IgD-negative memory B cell (primary cell): Measurements from ENCODE around the gene GOLGA8B. TPM values are rescaled to one million over a fixed set of nuclear protein-coding genes. Genes with fewer than 3 reads are reported as not detected.
"Not testable (repeated sequence)": the region's sequence is repeated elsewhere in the genome, so short reads cannot be mapped to it uniquely, and the experiment has no call there.

ENCODE experiments used
- H3K27ac Mint-ChIP-seq, 3 donors: one replicate each; pipeline ENCODE4 v1.8.0; 2020 to 2022; ENCODE audit warnings: mild to moderate bottlenecking in 3 of 3, mixed read lengths in 3 of 3, moderate library complexity in 1 of 3
- H3K27me3 Mint-ChIP-seq: one replicate; pipeline ENCODE4 v1.8.0; 2021; ENCODE audit warnings: mixed read lengths
- H3K36me3 Mint-ChIP-seq: one replicate; pipeline ENCODE4 v1.8.0; 2020; ENCODE audit warnings: mild to moderate bottlenecking, mixed read lengths
- H3K4me1 Mint-ChIP-seq, 3 donors: one replicate each; pipeline ENCODE4 v1.8.0; 2020 to 2022; ENCODE audit warnings: mixed read lengths in 3 of 3, mild to moderate bottlenecking in 1 of 3
- H3K4me3 Mint-ChIP-seq, 4 donors: one replicate each; pipeline ENCODE4 v1.8.0; 2020 to 2022; ENCODE audit warnings: mild to moderate bottlenecking in 4 of 4, mixed read lengths in 4 of 4, moderate library complexity in 3 of 4
- H3K9me3 Mint-ChIP-seq, 3 donors: one replicate each; pipeline ENCODE4 v1.8.0; 2020 to 2021; ENCODE audit warnings: mixed read lengths in 3 of 3, mild to moderate bottlenecking in 1 of 3
- polyA plus RNA-seq: library from polyadenylated mRNA; unstranded; fragments of 300-500 nt; fragmentation: Illumina TruSeq; gene quantifications from one replicate; pipeline ENCODE4 v1.2.3, GENCODE V29; 2021

The GOLGA8B gene
- polyA plus RNA-seq, 1 donor from 2014 or later: 7.6 TPM

- Mint-ChIP-seq H3K9me3 (no peaks in the 10 kb centered on the region), H3K4me1 (peaks cover 6 to 21% (median 15%) of the 10 kb centered on the region in 3 donors), H3K4me3 (peak overlapping the region; percentile 84 to 95 (median 88)), H3K36me3 (peaks cover 1% of the 10 kb centered on the region), H3K27ac (peak overlapping the region in 1 of 3 donors; percentile 53), H3K27me3 (peaks cover 1% of the 10 kb centered on the region)
Measured at GRCh38 chr15:34582461-34583371, 735 bp downstream of the GOLGA8B start.

GRCh38 chr15:34581687-34582460 is 1.6 kb downstream of the GOLGA8B start:
- not testable (repeated sequence) for H3K36me3 Mint-ChIP-seq, H3K27me3 Mint-ChIP-seq, H3K9me3 Mint-ChIP-seq
- Mint-ChIP-seq H3K4me3 (peak overlapping the region; percentile 84 to 95 (median 88)), H3K27ac (peak overlapping the region in 1 of 3 donors; percentile 53), H3K4me1 (peaks cover 6 to 23% (median 17%) of the 10 kb centered on the region in 3 donors)

GRCh38 chr15:34581043-34581365 is 2.4 kb downstream of the GOLGA8B start:
- Mint-ChIP-seq H3K9me3 (no peaks in the 10 kb centered on the region), H3K4me3 (peak overlapping the region in 3 of 4 donors; percentile 17 to 87 (median 21)), H3K27ac (no peak overlapping the region), H3K4me1 (peaks cover 6 to 25% (median 17%) of the 10 kb centered on the region in 3 donors), H3K27me3 (peaks cover 1% of the 10 kb centered on the region), H3K36me3 (peaks cover 1% of the 10 kb centered on the region)

GRCh38 chr15:34580251-34581042 is 3.0 kb downstream of the GOLGA8B start:
- not testable (repeated sequence) for H3K27me3 Mint-ChIP-seq, H3K9me3 Mint-ChIP-seq, H3K36me3 Mint-ChIP-seq
- peaks cover 6 to 29% (median 17%) of the 10 kb centered on the region in 3 donors for H3K4me1 Mint-ChIP-seq
- H3K27ac Mint-ChIP-seq: peak overlapping the region in 1 of 3 donors; percentile 43
- peak overlapping the region in 1 of 4 donors; percentile 87 for H3K4me3 Mint-ChIP-seq

- Mint-ChIP-seq H3K36me3 (peaks cover 1% of the 10 kb centered on the region), H3K27me3 (no peaks in the 10 kb centered on the region), H3K27ac (no peak overlapping the region), H3K4me1 (peaks cover 6 to 23% (median 19%) of the 10 kb centered on the region in 3 donors), H3K9me3 (no peaks in the 10 kb centered on the region), H3K4me3 (peak overlapping the region in 1 of 4 donors; percentile 72)
Measured at GRCh38 chr15:34578283-34578674, 5.2 kb downstream of the GOLGA8B start.

- H3K27ac Mint-ChIP-seq: not testable (repeated sequence)
- H3K4me1 Mint-ChIP-seq: peaks cover 6 to 23% (median 19%) of the 10 kb centered on the region in 3 donors
Measured at GRCh38 chr15:34577658-34578282, 5.7 kb downstream of the GOLGA8B start.

GRCh38 chr15:34575035-34575434 is 8.4 kb downstream of the GOLGA8B start:
- H3K36me3 Mint-ChIP-seq, H3K27me3 Mint-ChIP-seq, H3K4me3 Mint-ChIP-seq, H3K9me3 Mint-ChIP-seq, H3K27ac Mint-ChIP-seq: not testable (repeated sequence)
- peaks cover 0 to 18% (median 14%) of the 10 kb centered on the region in 3 donors for H3K4me1 Mint-ChIP-seq

More at GRCh38 chr15:34577658-34578282, 5.7 kb downstream of the GOLGA8B start:
- not testable (repeated sequence) for H3K9me3 Mint-ChIP-seq, H3K27me3 Mint-ChIP-seq, H3K36me3 Mint-ChIP-seq, H3K4me3 Mint-ChIP-seq

GRCh38 chr15:34572921-34573320 is 10.5 kb downstream of the GOLGA8B start:
- H3K4me3 Mint-ChIP-seq, H3K27ac Mint-ChIP-seq, H3K36me3 Mint-ChIP-seq, H3K9me3 Mint-ChIP-seq, H3K27me3 Mint-ChIP-seq: not testable (repeated sequence)
- H3K4me1 Mint-ChIP-seq: peaks cover 0 to 11% (median 6%) of the 10 kb centered on the region in 3 donors

GRCh38 chr15:34572019-34572641 is 11.3 kb downstream of the GOLGA8B start:
- not testable (repeated sequence) for H3K9me3 Mint-ChIP-seq, H3K27ac Mint-ChIP-seq, H3K4me3 Mint-ChIP-seq

GRCh38 chr15:34569670-34570396 is 13.6 kb downstream of the GOLGA8B start:
- H3K4me1 Mint-ChIP-seq, H3K27ac Mint-ChIP-seq: not testable (repeated sequence)

More at GRCh38 chr15:34572019-34572641, 11.3 kb downstream of the GOLGA8B start:
- H3K36me3 Mint-ChIP-seq, H3K27me3 Mint-ChIP-seq: not testable (repeated sequence)
- peaks cover 0 to 11% (median 3%) of the 10 kb centered on the region in 3 donors for H3K4me1 Mint-ChIP-seq

GRCh38 chr15:34567174-34567573 is 16.3 kb downstream of the GOLGA8B start:
- H3K4me1 Mint-ChIP-seq, H3K27ac Mint-ChIP-seq, H3K4me3 Mint-ChIP-seq, H3K27me3 Mint-ChIP-seq, H3K36me3 Mint-ChIP-seq, H3K9me3 Mint-ChIP-seq: not testable (repeated sequence)

More at GRCh38 chr15:34569670-34570396, 13.6 kb downstream of the GOLGA8B start:
- H3K9me3 Mint-ChIP-seq, H3K4me3 Mint-ChIP-seq, H3K36me3 Mint-ChIP-seq, H3K27me3 Mint-ChIP-seq: not testable (repeated sequence)

- H3K4me1 Mint-ChIP-seq, H3K27me3 Mint-ChIP-seq, H3K27ac Mint-ChIP-seq, H3K9me3 Mint-ChIP-seq, H3K36me3 Mint-ChIP-seq: not testable (repeated sequence)
- H3K4me3 Mint-ChIP-seq: peak overlapping the region in 1 of 4 donors; percentile 71
Measured at GRCh38 chr15:34564711-34565110, 18.7 kb downstream of the GOLGA8B start.

GRCh38 chr15:34560814-34561213 is 22.6 kb downstream of the GOLGA8B start:
- H3K9me3 Mint-ChIP-seq, H3K4me3 Mint-ChIP-seq, H3K36me3 Mint-ChIP-seq, H3K27ac Mint-ChIP-seq, H3K4me1 Mint-ChIP-seq, H3K27me3 Mint-ChIP-seq: not testable (repeated sequence)

- not testable (repeated sequence) for H3K4me1 Mint-ChIP-seq, H3K27ac Mint-ChIP-seq, H3K36me3 Mint-ChIP-seq
Measured at GRCh38 chr15:34559764-34560163, 23.7 kb downstream of the GOLGA8B start.

More at GRCh38 chr15:34559764-34560163, 23.7 kb downstream of the GOLGA8B start:
- not testable (repeated sequence) for H3K4me3 Mint-ChIP-seq, H3K9me3 Mint-ChIP-seq, H3K27me3 Mint-ChIP-seq
